HG03460 (cell line): ENCODE measurements around the gene CENPO.
A peak's percentile ranks its signal among the peaks of the same experiment; 100 is the strongest.

Source experiments
- ATAC-seq: cut with Tn5 transposase; IDR thresholded peaks from one replicate; pipeline ENCODE4 v1.9.1; 2021; ENCODE audit not compliant: unreplicated experiment

Gene CENPO

DNA sequence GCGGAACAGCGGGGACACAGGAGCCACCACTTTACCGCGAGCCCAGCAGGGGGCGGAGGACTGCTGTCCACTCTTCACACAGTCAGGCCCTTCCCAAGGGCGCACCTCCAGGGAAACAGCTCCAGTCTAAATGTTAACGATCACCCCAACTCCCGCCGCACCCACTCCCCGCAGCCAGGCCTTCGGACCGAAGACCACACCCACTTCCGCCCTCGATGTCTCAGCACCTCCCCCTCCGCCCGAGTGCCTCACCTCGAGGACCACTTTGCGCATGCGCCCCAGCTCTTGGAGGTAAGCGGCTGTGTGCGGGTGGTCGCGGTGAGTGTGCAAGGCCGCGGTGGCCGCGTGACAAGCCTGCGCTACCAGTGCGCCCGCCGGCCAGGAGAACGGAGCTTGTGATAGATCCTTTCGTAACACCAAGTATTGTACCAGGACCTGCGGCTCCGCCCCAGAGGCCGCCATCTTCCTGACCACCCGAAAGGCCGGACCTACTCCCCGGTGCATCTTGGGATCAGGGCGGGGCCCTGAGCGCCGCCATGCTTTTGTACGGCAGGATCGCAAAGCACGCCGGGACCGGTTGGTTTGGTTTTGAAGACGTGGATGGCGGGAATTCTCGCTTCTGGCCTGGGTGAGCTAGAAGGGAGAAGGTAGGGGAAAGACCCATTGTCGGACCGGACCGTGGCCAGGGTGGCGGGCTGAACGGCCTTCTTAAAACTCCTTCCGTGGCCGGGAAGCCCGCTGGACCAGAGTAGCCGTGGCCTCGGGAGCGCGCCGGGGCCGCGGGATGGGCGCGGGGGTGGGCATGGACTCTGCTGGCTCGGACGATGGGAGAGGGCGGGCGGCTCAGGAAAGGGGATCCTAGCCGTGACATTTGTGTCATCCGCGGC lies at the start of gene CENPO, which contains the start of gene PTRHD1:
Gene CENPO, plus strand, starts transcription at position 552 of the 887 bp plus-strand sequence. CDS start 495 bp downstream, outside the sequence.
Gene PTRHD1, minus strand, starts transcription at position 518 of the 887 bp plus-strand sequence. Its CDS starts 14 bp downstream, at position 504.
- ATAC-seq, result peak; percentile 88

- no peak for ATAC-seq
Measured at GRCh38 chr2:24743924-24744323, 49.3 kb upstream of the CENPO start.

DNA sequence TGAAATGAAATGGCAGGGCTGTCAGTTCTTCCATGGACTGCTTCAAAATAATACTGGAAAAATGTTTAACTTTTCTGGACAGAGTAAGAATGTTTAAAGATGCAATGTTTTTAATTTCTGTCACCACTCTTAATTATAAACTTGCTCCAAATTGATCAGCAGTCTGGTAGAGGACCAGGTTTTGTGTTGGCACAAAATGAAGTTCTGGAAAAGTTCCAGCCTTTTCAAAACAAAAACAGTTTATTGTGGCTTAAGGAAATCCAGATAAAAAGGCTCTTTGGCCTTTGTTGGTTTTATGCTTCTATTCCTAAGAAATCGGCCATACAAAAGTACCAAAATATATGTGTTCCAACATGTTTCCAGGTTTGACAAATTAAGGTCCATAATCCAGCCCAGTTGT lies 48.9 kb upstream of the CENPO start:
- no peak for ATAC-seq

GRCh38 chr2:24745825-24746224 lies 47.4 kb upstream of the CENPO start:
- ATAC-seq, result no peak

DNA sequence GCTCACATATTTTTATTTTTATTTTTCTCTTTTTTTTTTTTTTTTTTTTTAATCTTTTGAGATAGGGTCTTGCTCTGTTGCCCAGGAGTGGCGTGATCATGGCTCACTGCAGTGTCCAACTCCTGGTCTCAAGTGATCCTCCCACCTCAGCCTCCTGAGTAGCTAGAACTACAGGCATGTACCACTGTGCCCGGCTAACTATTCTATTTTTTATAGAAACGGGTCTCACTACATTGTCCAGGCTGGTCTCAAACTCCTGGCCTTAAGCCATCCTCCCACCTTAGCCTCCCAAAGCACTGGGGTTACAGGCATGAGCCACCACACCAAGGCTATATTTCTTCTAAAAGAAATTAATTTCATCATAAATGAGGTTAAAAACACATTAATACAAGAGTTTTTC lies 45.9 kb upstream of the CENPO start:
- no peak for ATAC-seq

DNA sequence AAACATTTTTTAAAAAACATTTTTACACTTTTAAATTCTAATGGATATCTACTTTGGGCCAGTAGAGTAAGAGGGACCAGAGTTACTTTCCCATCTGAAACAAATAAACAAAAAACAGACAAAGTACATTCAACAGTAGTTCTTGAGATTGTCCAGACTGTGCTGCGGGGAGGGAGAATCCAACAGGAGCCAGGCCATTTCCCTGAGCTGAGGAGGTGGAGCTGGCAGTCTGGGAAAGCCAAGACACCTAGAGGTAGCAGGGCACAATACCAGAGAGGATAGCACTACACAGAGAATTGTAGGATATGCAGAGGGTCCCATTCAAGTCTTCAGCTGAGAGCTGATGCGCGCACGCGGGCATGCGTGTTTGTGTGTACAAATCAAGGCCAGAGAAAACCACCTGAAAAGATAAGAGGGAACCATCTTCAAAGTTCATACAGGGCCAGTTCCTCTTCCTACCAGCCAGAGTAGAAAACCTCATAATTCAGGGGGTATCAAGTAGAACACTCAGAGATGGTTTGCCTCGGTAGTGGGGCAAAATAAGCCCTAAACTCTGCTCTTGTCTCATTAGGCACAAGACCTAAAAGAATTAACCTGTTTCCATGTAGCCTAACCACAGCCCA lies 44.0 kb upstream of the CENPO start:
- ATAC-seq, result no peak

DNA sequence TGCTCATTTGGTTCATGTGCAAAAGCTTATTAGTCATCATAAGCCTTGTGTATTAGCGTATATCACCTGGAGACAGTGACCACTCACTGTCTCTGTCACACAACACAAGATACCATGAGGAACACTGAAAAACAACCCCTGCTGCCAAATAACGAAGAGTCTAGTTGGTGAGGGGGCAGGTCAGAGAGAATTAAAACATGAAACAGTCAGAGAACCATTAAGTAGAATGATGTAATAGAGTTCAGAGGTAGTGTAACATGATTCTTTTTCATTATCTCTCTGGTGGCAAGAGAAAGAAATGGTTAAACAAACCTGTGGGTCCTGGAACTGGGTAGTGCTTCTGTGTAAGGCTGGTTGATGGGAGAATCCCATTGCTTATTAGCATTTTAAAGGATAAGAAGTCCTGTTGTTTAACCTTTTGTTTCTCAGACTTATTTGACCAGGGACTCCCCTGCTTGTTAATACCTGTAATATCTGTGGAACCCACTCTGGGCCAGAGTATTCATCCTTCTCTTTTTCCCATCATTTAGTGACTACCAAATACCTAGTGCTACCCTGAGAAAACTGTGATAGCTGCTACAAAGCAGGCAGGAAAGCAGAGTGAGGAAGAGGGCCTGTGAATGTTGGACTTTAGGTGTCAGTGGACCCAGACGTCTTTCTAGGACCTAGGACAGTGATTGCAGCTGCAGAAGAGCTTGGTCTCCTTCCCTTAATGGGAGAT lies 38.1 kb upstream of the CENPO start:
- ATAC-seq, result no peak

GRCh38 chr2:24756789-24757188 lies 36.4 kb upstream of the CENPO start:
- ATAC-seq, result no peak

DNA sequence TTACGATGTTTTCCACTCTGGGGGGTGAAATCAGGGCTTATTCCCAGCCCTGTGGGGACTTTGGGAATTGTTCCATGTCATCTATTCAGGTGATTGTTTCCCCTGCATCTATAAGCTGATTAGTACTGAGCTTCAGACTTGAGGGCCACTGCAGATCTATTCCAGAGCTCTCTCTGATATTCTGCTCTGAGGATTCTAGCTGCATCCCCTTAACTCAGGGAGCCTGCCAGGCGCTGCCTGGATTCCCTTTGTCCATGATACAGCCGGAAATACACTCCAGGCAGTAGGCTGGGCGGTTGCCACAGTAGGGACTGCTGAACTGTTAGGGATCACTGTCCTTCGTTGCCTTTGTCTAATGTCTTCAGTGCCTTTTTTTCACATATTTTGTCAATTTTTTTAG lies 31.4 kb upstream of the CENPO start:
- no peak for ATAC-seq

GRCh38 chr2:24762518-24762917 lies 30.7 kb upstream of the CENPO start:
- ATAC-seq, result no peak

DNA sequence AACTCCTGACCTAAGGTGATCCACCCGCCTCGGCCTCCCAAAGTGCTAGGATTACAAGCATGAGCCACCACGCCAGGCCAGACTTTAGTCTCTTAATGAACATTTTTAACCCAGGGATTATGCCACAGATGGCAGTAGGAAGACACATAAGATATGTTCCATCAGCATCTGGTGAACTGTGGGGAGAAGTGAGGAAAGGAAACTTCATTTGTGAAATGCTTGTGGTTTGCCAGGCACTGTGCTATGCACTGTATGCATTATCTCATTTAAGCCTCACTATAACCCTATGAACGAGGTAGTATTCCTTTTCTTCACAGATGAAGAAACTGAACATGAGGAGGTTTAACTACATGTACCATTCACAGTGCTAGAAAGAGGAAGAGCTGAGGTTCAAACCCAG lies 29.4 kb upstream of the CENPO start:
- no peak for ATAC-seq

GRCh38 chr2:24766609-24767008 lies 26.6 kb upstream of the CENPO start:
- ATAC-seq, result no peak

GRCh38 chr2:24768013-24768412 lies 25.2 kb upstream of the CENPO start:
- ATAC-seq, result no peak

DNA sequence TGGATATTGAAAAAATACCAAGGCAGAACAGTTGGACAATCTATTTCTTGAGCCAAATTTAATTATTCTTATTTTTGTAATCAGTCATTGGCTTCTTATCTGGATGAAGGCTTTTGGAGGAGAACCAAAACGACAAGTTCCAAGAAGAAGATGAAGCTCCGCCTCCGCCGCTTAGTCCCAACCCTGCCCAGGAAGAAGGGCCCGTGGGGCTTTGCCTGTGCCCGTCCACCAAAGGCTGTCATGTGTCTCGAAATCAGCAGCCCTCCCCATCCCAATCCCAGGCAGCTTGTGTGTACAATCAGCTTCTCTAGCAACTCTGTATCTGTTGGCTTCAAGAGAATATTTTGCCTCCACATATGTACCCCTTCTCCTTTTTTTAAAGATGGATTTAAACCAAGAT lies 24.6 kb upstream of the CENPO start:
- ATAC-seq, result no peak

GRCh38 chr2:24771061-24771460 lies 22.2 kb upstream of the CENPO start:
- no peak for ATAC-seq

DNA sequence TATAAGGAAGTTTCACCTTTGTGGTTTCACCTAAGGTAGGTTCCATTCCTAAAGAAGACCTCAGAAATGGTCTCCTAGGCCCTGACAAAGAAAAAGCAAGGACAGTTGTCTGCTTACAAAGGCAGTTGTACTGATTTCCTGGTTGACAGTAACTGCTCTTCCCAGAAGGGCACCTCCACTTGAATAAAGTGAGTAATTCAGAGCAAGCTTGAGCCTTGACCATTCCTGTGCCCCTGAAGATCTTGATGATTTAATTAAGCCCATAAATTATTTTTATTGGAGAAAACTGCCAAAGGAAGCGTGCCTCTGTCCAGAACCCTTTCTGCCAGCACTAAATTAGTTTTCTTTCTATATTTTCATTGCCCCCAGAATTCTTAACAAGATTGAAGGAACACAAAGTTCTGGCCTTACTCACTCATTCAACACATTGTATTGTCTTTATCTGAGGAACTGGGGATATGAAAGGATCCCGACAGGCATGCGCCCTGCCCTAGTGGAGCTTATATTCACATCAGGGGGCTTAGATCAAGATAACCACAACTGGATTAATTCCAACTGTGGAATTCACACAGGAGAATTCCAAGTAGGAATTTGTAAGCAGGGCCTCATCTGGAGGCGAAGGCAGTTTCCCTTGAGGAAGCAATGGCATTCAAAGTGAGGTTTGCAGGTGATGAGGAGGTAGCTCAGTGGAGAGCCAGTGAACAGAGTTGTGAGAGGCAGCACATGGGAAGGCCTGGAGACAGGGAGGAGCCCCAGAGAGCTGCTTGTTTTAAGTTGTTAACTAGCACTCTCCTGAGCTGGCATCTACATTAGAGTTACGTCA lies 21.2 kb upstream of the CENPO start:
- no peak for ATAC-seq

GRCh38 chr2:24774373-24774772 lies 18.9 kb upstream of the CENPO start:
- no peak for ATAC-seq

DNA sequence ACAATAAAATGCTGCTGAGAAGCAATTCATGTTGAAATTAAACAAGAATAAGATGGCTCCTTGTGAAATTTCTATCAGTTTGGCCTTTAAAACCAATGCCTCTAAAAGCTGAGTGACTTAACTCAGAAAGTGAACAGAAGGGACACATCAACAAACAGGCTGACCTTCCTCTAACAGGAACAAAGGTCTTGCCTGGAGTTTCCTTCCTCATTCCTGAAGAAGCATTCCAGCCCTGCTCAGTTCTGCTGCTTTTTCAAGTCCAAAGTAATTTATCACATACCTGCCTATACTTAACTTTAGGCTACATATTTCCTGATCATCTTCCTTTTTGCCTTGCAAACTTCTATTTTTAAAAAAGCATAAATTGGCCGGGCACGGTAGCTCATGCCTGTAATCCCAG lies 14.1 kb upstream of the CENPO start:
- ATAC-seq, result no peak

- no peak for ATAC-seq
Measured at GRCh38 chr2:24783641-24784040, 9.6 kb upstream of the CENPO start.

DNA sequence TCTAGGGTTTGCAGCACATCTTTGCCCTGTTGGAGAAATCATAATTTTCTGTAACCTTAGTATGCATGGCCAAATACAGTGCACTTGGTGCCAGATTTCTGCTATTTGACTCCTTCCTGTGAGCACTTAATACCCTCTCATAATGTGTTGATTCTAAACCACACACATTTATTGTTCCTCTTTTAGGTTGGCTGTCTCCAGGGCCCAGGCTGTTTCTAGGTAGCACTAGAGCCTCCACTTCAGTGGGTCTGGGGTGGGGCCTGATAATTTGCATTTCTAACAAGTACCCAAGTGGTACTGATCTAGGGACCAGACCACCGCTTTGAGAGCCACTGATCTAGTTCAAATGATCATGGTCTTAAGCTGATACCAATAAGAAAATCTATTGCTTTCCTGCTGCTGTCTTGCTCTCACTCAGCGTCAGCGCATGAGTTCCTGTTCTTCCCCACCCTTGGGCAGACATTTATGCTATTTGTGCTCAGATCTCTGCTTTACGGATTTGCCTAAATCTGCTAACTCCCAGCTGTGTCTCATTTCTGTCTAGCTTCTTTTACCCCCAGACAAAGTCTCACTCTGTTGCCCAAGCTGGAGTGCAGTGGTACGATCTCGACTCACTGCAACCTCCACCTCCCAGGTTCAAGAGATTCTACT lies 7.4 kb upstream of the CENPO start:
- peak; percentile 87 for ATAC-seq
